NK-92 treated with Interleukin-12 subunit alpha and Interleukin-12 subunit beta, amount 100 ng/mL, for 24 hours (cell line): Measurements from ENCODE around the gene AFAP1.

Experiments used
- DNase-seq: peaks from one replicate; lab custom pipeline; 2025; lab: John Stamatoyannopoulos, UW

AFAP1 gene

GRCh38 chr4:7915875-7916242 is 23.8 kb downstream of the AFAP1 start:
- DNase-seq, result no peak

GRCh38 chr4:7912826-7913225 is 26.8 kb downstream of the AFAP1 start:
- DNase-seq, result no peak

GRCh38 chr4:7910952-7911578 is 28.6 kb downstream of the AFAP1 start:
- DNase-seq, result no peak

- DNase-seq, result no peak
Observed at GRCh38 chr4:7910263-7910896, 29.3 kb downstream of the AFAP1 start.

- DNase-seq, result no peak
Observed at GRCh38 chr4:7909463-7910262, 30.0 kb downstream of the AFAP1 start.

- no peak for DNase-seq
Observed at GRCh38 chr4:7908668-7909067, 31.0 kb downstream of the AFAP1 start.

GRCh38 chr4:7907142-7907541 is 32.5 kb downstream of the AFAP1 start:
- no peak for DNase-seq

GRCh38 chr4:7906171-7906701 is 33.4 kb downstream of the AFAP1 start:
- no peak for DNase-seq

- no peak for DNase-seq
Observed at GRCh38 chr4:7904952-7905915, 34.4 kb downstream of the AFAP1 start.

GRCh38 chr4:7903791-7904516 is 35.7 kb downstream of the AFAP1 start:
- no peak for DNase-seq

GRCh38 chr4:7902826-7903225 is 36.8 kb downstream of the AFAP1 start:
- DNase-seq, result no peak

- no peak for DNase-seq
Observed at GRCh38 chr4:7902101-7902553, 37.5 kb downstream of the AFAP1 start.

GRCh38 chr4:7901311-7901885 is 38.3 kb downstream of the AFAP1 start:
- no peak for DNase-seq

GRCh38 chr4:7900334-7900909 is 39.2 kb downstream of the AFAP1 start:
- DNase-seq, result no peak

- no peak for DNase-seq
Observed at GRCh38 chr4:7899184-7899869, 40.3 kb downstream of the AFAP1 start.

- DNase-seq, result no peak
Observed at GRCh38 chr4:7898385-7898784, 41.3 kb downstream of the AFAP1 start.

GRCh38 chr4:7897811-7898210 is 41.9 kb downstream of the AFAP1 start:
- no peak for DNase-seq

GRCh38 chr4:7894677-7895181 is 44.9 kb downstream of the AFAP1 start:
- no peak for DNase-seq

- no peak for DNase-seq
Observed at GRCh38 chr4:7894098-7894676, 45.5 kb downstream of the AFAP1 start.
